HG02885 (cell line): ENCODE results near the gene OTX2.

Experiments
- ATAC-seq: cut with Tn5 transposase; IDR thresholded peaks from one replicate; pipeline ENCODE4 v1.9.1; 2021; ENCODE audit warnings: mild to moderate bottlenecking; ENCODE audit not compliant: unreplicated experiment, poor library complexity

Gene OTX2

GRCh38 chr14:56813143-56813551, 2.9 kb upstream of the OTX2 start:
- ATAC-seq, result no peak

DNA sequence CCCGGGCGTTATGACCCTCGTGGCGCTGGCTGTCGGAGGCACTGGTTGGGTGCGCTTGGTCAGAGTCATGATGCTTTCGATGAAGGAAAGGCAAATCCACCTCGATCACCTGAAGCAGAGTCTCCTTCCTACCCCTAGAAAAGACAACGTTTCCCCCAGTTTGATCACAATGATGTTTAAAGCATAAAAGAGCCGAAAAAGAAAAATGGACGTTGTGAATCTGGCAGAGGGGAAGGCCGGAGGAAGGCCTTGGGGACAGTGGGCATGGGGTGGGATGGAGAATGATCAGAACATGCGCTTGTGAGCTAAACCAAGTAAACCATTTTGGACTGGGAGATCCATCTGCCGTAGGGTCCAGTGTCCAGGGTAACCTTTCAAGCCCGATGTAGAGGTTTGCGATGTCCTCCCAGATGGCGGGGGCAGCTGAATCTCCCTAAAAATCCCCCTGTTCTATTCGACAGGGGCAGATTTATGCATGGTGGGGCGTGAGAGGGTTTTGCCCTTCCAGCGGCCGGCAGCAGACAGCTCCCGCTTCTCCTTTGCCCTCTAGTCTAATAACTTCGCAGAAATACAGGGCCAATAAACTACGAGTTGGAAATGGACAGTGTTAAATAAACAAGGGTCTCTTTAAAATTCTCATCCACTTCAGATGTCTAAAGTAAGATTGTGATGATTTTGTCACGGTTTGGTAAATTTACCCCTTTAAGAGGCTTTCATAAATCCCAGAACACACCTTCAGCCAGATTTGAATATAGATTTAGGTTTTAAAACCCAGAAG, 2.3 kb upstream of the OTX2 start:
- ATAC-seq, result no peak

DNA sequence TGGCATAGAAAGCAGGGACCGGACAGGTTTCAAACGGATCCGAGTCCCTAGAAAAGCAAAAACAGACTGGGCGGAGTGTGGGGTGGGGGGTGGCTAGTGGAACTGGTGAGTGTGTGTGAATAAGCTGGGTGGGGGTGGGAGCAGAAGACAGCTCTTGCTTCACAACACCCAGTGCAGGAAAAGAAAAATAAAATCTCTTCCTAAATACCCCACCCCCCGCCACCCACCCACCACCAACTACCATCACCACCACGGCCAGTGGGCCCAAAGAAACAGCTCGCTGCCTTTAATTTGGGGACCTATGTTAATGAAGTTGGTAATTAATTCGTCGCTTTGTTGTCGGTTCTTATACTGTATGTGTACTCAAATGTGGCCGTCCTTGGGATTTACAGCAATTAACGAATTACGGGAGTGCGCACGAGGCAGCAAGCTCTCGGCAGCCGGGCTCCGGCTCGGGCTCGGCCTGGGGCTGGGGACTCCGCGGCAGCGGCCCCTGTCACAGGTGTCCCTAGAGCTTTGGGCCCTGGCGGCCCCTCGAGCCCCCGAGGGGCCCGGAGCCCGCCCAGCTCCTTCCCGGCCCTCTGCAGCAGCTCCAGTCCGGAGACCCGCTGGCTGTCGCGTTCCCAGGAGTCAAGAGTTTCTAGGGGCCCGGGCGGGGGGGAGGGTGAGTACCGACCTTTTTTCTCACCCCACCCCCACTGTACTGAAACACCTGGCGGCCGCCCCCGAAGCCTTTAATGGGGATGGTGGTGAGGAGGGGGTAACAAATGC, 1.5 kb upstream of the OTX2 start:
- ATAC-seq, result no peak

DNA sequence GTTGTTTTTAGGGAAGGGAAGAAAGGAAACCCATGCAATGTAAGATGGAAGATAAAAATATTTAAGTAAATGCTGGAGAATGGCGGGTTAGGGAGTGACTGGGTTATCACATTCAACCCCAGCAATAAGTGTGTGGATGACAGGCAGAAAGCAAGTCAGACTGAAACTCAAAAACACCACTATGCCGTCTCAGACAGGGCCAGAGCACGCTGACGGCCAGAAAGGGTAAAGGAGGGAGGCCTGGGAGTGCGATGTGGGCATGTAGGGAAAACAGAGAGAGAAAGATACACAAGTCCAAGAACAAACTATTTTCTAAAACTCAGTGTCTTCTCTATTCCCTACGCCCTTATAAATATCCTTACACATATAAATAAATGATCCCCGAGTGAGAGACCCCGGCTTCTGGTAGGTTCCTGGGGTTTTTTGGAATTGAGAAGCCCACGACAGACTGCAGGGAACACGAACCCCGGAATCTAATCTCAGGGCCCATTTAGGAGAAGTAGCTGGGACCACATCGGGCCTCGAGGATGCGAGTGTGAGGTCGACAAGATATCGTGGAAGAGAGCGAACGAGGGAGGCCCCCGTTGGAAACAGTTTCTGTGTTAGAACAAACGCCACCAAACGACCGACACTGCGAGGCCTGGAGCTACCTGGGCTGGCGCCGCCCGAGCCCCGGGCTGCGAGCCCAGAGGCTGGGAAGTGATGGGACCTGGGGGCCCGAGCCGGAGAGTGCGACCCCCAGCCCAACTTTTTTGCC, 735 bp upstream of the OTX2 start:
- no peak for ATAC-seq

- no peak for ATAC-seq
Measured at GRCh38 chr14:56809270-56810146, 771 bp downstream of the OTX2 start.

- no peak for ATAC-seq
Measured at GRCh38 chr14:56808383-56809269, 1.7 kb downstream of the OTX2 start.

- ATAC-seq, result no peak
Measured at GRCh38 chr14:56808110-56808382, 2.2 kb downstream of the OTX2 start.

DNA sequence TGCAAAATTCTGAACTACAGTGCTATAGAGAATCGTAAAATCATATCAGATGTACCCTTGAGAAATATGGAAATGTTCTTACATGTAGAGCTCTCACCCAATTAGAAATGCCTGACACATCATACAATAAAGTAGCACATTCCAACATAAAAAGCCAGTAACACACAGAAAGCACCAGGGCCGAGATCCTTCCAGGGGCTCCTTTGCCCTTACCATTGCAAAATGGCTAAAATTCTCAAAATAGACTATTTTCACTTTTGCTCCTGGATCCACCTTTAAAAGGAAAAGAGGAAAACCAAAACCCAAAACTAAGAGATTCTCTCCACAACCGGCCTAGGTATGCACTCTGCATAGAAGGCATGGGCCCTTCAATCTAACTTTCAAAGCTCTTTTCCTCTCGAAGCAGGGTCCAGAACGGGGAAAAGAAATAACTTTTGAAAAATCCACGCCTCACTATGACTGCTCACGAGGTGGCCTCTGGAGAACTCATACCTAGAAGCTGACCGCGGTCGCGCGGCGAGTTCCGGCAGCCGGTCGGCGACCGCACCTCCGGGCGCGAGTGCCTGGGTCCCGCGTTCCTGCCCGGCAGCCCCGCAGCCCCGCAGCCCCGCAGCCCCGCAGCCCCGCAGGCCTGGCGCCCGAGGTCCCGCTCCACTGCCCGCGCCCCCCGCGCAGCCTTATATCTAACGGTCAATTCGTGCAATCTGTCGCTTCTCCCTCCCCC, 2.7 kb downstream of the OTX2 start:
- ATAC-seq, result no peak

DNA sequence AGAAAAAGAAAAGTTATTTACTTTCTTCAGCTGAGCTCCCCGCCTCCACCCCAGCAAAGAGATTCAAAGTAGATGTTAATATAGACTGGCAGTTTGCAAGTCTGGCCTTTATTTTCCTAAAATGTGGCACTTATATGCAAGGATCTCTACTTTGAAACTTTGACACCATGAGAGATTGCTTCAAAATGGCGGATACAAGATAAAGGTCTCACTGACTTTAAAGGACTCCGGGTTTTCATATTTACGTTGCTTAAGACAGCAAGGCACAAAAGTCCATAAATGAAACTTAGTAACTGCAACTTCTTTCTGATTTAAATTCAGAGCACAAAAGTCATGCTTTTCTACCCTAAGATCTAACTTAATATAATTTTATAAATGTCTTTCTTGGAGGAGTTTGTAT, 3.5 kb downstream of the OTX2 start:
- no peak for ATAC-seq

DNA sequence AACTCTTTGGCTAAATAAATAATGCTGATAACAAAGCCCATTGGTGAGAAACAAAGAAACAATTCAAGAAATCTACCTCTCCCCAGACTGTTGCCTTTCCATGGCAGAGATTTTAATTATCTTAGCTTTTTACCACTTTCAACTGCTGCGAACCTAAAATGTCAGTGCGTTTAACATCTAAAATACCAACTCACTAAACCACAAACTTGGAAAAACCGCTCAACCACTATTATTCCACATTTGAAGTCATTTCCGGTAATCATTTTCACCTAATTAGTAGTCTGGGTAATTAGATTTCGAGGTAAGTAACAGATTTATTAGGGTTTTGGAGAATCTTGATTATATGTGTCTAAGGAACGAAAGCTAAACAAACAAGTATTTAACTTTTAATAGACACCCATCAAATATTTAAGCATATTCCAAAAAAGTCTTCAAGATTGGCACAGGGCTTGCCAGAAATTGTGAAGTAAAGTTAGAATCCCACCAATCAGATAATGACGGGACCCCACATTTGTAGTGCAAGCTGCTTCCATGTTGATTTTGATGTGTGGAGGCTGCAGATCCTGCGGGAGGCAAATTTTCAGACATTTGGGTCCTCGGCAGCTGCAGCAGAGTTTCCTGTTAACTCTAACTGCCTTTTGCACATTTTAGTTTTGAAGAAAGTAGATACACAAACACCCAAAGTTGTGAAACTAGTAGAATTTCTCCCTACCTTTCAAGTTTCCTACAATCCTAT, 4.1 kb downstream of the OTX2 start:
- no peak for ATAC-seq

- ATAC-seq, result no peak
Measured at GRCh38 chr14:56805201-56805991, 4.9 kb downstream of the OTX2 start.

GRCh38 chr14:56803816-56804535, 6.3 kb downstream of the OTX2 start:
- ATAC-seq, result no peak

GRCh38 chr14:56801920-56802319, 8.4 kb downstream of the OTX2 start:
- ATAC-seq, result no peak

GRCh38 chr14:56799343-56799645, 11.0 kb downstream of the OTX2 start:
- ATAC-seq, result no peak

DNA sequence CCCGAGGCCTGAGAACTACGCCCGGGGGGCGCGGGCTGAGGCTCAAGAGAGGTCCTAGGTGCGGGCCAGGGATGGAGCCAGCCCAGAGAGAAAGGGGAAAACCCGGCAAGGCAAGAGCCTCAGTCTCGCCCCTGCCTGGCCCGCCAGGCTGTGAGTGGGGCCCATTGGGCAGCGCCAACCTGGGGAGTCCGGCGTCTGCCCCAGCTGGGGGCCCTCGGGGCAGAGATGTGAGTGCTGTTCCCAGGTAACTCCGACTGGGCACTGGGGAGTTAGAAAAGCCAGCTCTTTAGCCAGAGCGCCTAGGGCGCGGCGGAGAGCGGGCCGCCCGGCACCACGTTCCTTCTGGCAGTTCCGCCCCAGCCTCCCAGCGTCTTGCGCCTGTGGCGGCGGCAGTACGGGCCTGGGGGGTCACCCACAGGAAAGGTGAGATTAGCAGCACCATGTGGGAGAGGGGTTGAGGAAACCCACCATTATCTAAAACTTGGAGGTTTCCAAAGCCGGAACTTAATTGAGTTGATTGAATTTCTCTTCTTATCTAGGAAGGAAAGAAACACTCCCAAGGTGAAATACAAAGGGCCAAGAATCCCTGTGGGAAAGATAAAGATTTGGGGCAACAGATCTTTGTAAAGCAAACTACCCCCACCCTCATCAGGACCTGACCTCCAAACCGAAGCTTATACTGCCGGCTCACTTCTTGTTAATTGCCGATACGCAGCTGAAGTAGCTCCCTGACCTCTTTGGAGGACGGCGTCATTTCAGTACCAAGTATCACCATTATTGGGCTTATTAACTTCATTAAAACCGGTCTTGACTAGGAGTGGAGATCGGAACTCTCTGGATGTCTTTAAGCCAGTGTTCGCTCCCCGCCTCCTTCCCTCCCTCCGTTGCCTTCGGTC, 11.6 kb downstream of the OTX2 start:
- ATAC-seq, result no peak
